Kidney (tissue), 14 donors: Measurements from ENCODE around the gene NKIRAS2. TPM values are rescaled to one million over a fixed set of nuclear protein-coding genes. Genes with fewer than 3 reads are reported as not detected.

ENCODE experiments used
- DNase-seq, 5 donors: peaks; one replicate each; pipeline ENCODE4 v3.0.0-alpha.2; 2013 to 2020
- FAIRE-seq: peaks from 2 replicates; lab custom pipeline; 2012; peaks lifted over from hg19 to GRCh38; lab: Jason Lieb, UNC
- H3K27ac ChIP-seq, 2 donors: one replicate each; pipeline ENCODE4 v1.7.0; 2013; ENCODE audit warnings: low read depth in 2 of 2, low read length in 2 of 2, inconsistent platforms in 1 of 2
- H3K27me3 ChIP-seq: one replicate; pipeline ENCODE4 v1.7.1; 2013; ENCODE audit warnings: low read length, inconsistent platforms; ENCODE audit not compliant: control insufficient read depth, insufficient read depth
- H3K36me3 ChIP-seq, 3 donors: one replicate each; pipeline versions ENCODE4 v1.7.0 to v1.7.1; 2013; ENCODE audit warnings: low read length in 3 of 3, control low read depth in 1 of 3, inconsistent platforms in 1 of 3; ENCODE audit not compliant: insufficient read depth in 3 of 3, control insufficient read depth in 2 of 3
- H3K4me1 ChIP-seq, 3 donors: one replicate each; pipeline versions ENCODE4 v1.7.0 to v1.7.1; 2013; ENCODE audit warnings: low read length in 3 of 3, inconsistent platforms in 1 of 3, low read depth in 1 of 3; ENCODE audit not compliant: control insufficient read depth in 2 of 3, insufficient read depth in 2 of 3
- H3K4me3 ChIP-seq, 3 donors: one replicate each; pipeline versions ENCODE4 v1.7.0 to v1.8.1; 2013; ENCODE audit warnings: low read length in 3 of 3, control low read depth in 1 of 3, inconsistent platforms in 1 of 3
- H3K9ac ChIP-seq, 3 donors: one replicate each; pipeline versions ENCODE4 v1.7.0 to v1.7.1; 2013; ENCODE audit warnings: low read length in 3 of 3, control low read depth in 1 of 3, inconsistent platforms in 1 of 3
- H3K9me3 ChIP-seq, 3 donors: one replicate each; pipeline versions ENCODE4 v1.7.0 to v1.7.1; 2013; ENCODE audit warnings: low read length in 3 of 3, control low read depth in 1 of 3, inconsistent platforms in 1 of 3; ENCODE audit not compliant: control insufficient read depth in 2 of 3, insufficient read depth in 1 of 3
- intact Hi-C: fragments of 100-400 bp; cut with DNase I; formaldehyde crosslinking; loops from one replicate; pipeline ENCODE4 v1.11.1; 2022
- polyA plus RNA-seq: library from polyadenylated mRNA; stranded (reverse); fragments of 350-450 nt; fragmentation: Illumina TruSeq; extraction: RNeasy Lipid Tissue Mini Kit (QIAGEN cat#74804); gene quantifications from one replicate; pipeline ENCODE4 v1.2.3, GENCODE V29; 2014; ENCODE audit warnings: low read depth, low replicate concordance; ENCODE audit not compliant: insufficient read depth
- total RNA-seq: library from RNA; stranded (reverse); fragmentation: NEBNext Ultra II Directional; extraction: Animal tissue kit (Norgen Biotek cat#: 25700); gene quantifications from one replicate; pipeline ENCODE4 v1.2.1, GENCODE V29; 2021
- TF ChIP-seq, protein P1 (sequence below): IDR thresholded peaks from 3 replicates; pipeline ENCODE4 v1.5.1; 2012; ENCODE audit warnings: mild to moderate bottlenecking, moderate library complexity, borderline replicate concordance; ENCODE audit not compliant: insufficient read depth; ENCODE audit errors: extremely low read depth
- donor health status: control.
- donor health status: control.
- donor health status: control.
- donor health status: control.
- donor health status: control.
- donor health status: DM: yes; HTN: yes; CAD: no.
- donor health status: Normal renal cell carcinoma (clear cell type).

Gene NKIRAS2
- total and polyA plus RNA-seq, 2 donors from 2014 or later: 21.2 to 26.8 TPM

- Histone ChIP-seq H3K4me1 (peaks cover 0 to 46% (median 40%) of the 10 kb centered on the region in 3 donors), H3K36me3 (peaks cover 6 to 35% (median 14%) of the 10 kb centered on the region in 3 donors), H3K27ac (peak overlapping the region; percentile 35 to 63), H3K9me3 (no peaks in the 10 kb centered on the region), H3K27me3 (no peaks in the 10 kb centered on the region), H3K9ac (no peak overlapping the region), H3K4me3 (peak overlapping the region in 1 of 3 donors; percentile 15)
- FAIRE-seq: no peak
- peak in 2 of 5 donors; percentile 47 to 80 for DNase-seq
- intact Hi-C loops: no loop called here
- TF ChIP-seq, protein P1, sequence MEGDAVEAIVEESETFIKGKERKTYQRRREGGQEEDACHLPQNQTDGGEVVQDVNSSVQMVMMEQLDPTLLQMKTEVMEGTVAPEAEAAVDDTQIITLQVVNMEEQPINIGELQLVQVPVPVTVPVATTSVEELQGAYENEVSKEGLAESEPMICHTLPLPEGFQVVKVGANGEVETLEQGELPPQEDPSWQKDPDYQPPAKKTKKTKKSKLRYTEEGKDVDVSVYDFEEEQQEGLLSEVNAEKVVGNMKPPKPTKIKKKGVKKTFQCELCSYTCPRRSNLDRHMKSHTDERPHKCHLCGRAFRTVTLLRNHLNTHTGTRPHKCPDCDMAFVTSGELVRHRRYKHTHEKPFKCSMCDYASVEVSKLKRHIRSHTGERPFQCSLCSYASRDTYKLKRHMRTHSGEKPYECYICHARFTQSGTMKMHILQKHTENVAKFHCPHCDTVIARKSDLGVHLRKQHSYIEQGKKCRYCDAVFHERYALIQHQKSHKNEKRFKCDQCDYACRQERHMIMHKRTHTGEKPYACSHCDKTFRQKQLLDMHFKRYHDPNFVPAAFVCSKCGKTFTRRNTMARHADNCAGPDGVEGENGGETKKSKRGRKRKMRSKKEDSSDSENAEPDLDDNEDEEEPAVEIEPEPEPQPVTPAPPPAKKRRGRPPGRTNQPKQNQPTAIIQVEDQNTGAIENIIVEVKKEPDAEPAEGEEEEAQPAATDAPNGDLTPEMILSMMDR: no peak
These were observed 43.6 kb upstream of the NKIRAS2 start for GRCh38 chr17:41976142-41976768.

GRCh38 chr17:41977991-41978390, 41.9 kb upstream of the NKIRAS2 start:
- DNase-seq (peak in 2 of 5 donors; percentile 25 to 44), FAIRE-seq (no peak)
- Histone ChIP-seq H3K9ac (no peak overlapping the region), H3K27ac (no peak overlapping the region), H3K9me3 (no peaks in the 10 kb centered on the region), H3K4me3 (no peak overlapping the region), H3K4me1 (peaks cover 0 to 32% (median 31%) of the 10 kb centered on the region in 3 donors), H3K36me3 (peaks cover 4 to 48% (median 20%) of the 10 kb centered on the region in 3 donors), H3K27me3 (no peaks in the 10 kb centered on the region)
- TF ChIP-seq, protein P1: no peak
- intact Hi-C loops: no loop called here

GRCh38 chr17:41982026-41982760, 37.7 kb upstream of the NKIRAS2 start:
- Histone ChIP-seq H3K4me1 (peaks cover 0 to 4% (median 4%) of the 10 kb centered on the region in 3 donors), H3K9ac (no peak overlapping the region), H3K4me3 (no peak overlapping the region), H3K27me3 (no peaks in the 10 kb centered on the region), H3K27ac (no peak overlapping the region), H3K36me3 (peaks cover 9 to 41% (median 30%) of the 10 kb centered on the region in 3 donors), H3K9me3 (no peaks in the 10 kb centered on the region)
- intact Hi-C loops: no loop called here
- TF ChIP-seq, protein P1: no peak
- FAIRE-seq (no peak), DNase-seq (peak in 1 of 5 donors; percentile 43)
